HT1080 (cell line): ENCODE results near the gene ZC3H14. TPM values are rescaled to one million over a fixed set of nuclear protein-coding genes. Genes with fewer than 3 reads are reported as not detected.

ENCODE experiments used
- DNase-seq: peaks from one replicate; pipeline ENCODE4 v3.0.0-alpha.2; 2015; ENCODE audit warnings: low read depth
- total RNA-seq: library from RNA; depleted of rRNA; stranded (reverse); fragments of >200 nt; shearing (Covaris generic); gene quantifications from 2 replicates; pipeline ENCODE4 v1.2.3, GENCODE V29; 2014

ZC3H14 gene
- total RNA-seq, 1 experiment from 2014 or later = 78.4 TPM

DNA sequence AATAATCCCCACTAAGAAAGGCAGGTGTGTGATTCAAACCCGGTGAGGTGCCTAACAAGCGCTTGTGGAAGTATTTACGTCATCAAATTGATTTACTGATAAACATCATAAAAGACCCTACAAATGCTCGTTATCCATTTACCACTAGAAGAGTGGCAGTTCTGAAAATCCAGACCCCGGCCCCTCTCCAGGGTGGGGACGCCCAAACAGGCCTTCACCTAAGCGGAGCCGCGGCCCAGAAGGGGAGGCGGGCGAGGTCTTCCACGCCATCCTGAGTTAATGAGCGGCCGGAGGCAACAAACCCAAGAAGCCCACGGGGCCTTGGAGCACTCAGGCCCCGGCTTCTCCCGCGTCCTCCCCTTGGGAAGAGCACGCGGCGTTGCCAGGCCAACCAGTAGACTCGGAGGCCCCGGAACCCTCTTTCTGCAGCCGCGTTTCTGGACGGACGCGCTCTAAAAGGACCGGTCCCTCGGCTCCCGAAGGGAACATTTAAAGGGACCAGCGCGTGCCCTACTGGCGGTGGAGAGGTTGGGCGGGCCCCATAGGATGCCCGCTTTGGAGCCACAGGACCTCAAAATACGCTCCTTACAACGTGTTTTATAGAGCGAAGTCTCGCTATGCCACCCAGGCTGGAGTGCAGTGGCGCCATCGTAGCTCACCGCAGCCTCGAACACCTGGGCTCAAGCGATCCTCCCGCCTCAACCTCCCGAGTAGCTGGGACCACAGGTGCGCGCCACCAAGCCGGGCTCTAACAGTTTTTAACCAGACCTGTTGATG, 11.6 kb upstream of the ZC3H14 start:
- DNase-seq = peak; percentile 78

DNA sequence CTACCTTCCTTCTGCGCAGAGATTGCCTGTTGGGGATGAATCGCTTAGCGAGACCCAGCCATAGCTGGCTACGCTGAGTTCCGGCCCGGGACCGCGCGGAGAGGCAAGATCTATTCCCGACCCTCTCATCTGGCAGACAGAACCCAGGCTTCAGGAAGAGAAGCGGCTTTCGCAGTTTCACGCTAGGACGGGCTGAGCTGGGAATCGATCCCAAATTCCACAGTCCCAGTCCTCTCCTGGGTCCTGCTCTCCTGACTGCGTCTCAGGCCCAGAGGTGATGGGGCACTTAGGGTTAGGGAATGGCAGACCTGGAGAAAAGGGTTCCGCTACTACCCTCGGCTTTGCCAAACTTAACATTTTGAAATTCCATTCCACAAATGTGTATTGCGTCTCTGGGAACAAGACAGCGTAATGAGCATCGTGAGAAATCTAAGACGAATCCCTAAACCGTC, 10.8 kb upstream of the ZC3H14 start:
- no peak for DNase-seq

DNA sequence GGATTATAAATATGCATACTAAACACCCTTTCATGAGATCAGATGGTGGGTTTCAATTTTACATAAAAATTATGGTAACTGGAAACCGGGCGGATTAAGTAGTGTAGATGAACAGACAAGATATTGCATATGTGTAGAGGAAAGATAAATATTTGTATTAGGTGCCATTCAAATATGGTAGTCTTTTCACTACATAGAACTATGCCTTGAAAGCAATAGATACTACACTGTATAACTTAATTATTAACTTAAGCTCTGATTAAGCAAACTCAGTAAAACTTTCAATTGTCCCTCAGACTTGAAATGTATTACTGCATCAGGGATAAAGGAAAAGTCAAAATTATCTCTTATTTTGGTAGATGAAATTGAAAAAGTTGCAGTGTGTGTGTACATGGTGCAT, 10.0 kb upstream of the ZC3H14 start:
- no peak for DNase-seq

DNA sequence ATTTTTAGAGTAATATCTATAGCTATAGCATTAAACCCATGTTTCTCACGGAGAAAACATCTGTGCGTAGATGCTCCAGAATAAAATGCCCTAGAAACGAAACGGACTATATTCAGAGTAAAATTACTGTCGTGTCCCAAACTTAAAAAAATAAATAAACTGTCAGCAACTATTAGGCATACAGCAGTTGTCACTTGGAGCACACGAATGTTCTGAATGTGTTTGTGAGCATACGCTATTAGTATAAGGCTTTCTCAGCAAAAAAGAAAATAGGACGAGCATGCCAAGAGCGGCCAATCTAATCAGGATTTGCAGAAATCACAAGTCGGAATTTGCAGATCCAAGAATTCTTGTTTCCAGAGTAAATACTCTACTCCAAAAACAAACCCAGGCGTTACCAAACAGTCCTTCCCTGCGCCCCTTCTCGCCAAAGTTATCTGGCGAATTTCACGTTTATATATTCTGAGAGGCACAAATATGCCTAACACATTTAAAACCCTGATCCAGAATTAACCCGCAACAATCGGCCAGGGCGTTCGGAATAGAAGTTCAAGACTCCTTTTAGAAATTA, 8.9 kb upstream of the ZC3H14 start:
- DNase-seq = no peak

DNA sequence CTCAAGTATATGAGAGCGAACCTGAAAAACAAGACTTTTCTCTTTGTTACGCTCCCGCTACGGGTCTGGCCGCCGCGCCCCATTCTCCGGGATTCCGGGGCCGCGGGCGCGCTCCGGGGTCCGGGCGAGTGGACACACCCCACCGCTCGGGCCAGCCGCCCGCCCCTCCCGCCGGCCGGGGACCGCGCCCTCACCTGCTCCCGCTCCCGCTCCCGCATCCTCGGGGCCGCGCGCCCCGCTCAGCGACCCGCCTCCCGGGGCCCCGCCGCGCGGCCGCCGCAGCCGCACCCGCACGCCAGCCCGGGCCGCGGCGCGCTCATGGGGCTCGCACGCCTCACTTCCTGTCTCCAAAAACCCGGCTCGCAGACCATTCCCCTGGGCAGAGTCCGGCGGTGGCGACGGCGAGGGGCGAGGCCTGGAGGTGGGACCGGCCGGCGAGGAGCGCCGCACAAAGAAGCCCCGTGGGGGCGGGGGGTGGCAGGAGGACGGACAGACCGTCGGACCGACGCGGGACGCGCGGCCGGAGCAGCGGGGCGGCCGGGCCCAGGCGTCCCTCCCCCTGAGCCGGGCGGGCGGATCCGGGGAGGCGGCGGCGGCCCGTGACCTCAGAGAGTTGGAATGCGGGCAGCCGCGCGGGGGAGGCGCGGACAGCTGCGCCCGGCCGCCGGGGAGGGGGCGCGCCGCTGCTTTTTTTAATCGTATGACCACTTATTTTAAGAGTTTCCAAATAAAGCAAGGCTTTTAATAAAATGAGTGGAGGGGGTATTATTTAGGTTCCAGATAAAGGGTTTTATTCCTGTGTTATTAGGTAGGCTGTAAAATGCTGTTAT, 8.2 kb upstream of the ZC3H14 start, which contains the start of gene PTPN21:
PTPN21 (minus strand) TSS at position 551 of the 830 bp plus-strand sequence. CDS start 4,590 bp downstream, outside the sequence.
- DNase-seq = peak; percentile 71

DNA sequence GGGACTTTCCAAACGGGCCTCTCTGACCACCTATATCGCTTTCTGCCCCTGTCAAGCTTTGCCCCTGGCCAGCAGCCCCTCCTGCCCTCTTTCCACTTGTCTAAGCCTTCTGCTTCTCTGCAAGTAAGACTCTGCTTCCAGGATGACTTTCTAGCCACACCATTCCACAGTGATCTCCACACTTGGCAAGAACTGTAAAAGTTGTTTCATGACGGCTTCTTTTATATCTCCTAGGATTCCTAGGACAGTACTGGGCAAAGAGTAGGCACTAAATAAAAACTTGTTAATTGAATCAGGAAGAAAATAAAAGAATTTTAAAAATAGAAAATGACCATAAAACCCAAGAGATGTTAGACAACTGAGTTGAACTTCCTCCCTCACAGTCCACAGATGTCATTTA, 6.3 kb upstream of the ZC3H14 start:
- DNase-seq = no peak

DNA sequence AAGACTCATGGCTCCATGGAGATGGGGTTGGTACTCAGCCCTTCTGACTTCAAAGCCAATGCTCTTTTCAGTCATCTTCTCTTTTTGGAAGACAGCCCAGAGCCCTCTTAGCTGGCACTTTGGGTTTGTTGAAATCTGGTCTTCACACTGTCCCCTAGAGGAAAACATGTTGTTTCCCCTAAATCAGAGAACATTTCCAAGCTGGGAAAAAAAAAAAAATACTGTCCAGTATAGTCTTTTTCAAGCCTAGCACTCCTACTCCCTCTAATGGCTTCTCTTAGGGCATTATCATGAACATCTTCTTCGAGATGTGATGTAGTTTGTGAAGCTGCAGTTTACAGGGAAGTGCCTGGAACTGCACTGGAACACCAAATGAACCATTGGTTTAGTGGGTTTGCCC, 3.0 kb upstream of the ZC3H14 start:
- DNase-seq = peak; percentile 74

DNA sequence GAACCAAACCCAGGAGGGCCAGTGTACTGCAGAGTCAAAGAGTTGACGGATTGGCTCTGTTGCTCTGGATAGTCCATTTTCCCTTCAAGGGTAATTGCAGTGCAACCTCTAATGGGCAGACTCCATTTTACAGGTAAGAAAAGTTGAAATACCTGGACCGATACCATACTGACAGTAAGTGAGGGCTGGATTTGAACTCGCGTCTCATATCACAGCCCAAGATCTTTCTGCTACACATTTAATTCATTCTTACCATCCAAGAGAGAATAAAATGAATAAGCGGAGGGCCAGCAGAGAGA, 356 bp upstream of the ZC3H14 start:
- no peak for DNase-seq

DNA sequence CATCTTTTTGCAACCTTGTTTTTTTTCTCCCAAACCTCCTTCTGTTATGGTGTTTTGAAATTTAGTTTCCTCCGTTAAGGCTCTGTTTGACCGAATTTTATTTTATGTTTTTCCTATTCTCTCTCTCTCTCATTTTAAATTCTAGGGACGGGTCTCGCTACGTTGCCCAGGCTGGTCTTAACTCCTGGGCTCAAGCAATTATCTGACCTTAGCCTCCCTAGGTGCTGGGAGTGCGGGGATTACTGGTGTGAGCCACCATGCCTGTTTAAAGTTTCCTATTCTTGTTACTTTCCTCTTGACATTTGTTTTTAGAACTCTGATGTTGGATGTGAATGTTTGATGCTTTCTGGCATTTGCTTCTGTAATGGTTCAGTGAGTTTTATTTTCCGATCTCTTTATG, 1.0 kb downstream of the ZC3H14 start:
- DNase-seq = no peak

DNA sequence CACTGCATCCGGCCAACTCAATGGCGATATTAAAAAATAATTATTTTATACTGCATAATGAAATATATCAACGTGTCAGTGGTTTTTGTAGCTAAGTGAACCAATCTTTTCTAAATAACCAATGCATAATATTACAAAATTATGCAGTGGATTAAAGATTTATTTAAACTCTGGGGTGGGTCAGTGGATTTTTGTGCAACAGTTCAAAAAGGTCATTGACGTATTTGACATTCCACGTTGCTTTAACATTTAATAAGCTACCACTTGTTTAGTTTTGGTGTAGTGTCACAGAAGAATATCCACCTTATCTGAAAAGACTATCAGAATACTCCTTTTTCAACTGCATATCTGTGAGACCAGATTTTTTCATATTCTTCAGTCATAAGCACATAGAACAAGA, 2.6 kb downstream of the ZC3H14 start:
- DNase-seq = no peak

DNA sequence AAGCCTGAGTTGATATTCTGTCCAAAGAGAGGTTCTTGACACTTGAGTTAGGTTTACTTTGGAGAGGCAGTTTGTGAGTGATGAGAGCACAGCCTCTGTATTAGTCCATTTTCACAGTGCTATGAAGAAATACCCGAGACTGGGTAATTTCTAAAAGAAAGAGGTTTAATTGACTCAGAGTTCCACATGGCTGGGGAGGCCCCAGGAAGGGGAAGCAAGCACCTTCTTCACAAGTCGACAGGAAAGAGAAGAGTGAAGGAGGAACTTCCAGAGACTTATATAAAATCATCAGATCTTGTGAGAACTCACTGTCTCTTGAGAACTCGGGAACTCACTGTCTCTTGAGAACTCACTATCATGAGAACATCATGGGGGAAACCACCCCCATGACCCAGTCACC, 5.4 kb downstream of the ZC3H14 start:
- DNase-seq = no peak

DNA sequence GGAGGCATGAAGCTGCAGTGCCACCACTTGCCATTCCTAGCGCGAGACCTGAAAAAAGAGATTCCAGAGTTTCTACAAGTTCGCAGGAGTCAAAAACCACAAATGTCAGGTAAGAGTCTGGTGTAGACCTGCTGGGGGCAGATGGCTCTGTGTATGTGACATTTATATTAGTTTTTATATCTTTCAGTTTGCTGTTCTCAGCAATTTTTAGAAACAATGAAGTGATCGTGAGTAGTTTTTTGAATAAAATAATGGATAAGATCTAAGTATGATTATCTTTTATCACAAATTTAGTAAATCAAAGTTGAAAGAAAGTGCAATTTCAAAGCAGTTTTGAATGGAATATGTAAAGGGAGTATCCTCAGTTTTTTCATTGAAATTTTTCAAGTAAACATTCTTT, 9.3 kb downstream of the ZC3H14 start:
- DNase-seq = no peak

DNA sequence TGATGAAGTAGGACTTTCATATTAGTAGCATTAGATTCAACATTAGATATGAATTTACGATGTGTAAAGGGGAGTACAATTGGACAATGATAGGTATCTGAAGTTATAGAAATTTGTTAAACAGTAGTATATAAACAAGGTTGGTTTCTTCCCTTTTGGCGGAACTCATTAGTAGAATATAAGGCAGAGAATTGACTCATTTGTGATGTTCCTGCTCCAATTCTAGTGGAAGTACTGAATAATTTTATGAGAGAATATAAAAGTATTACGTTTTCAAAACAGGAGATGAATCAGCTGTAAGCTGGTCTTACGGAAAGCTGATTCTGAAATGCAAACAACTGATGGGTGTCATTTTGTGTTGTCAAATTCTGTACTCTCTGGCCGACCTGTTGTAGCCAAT, 13.4 kb downstream of the ZC3H14 start:
- DNase-seq = no peak

DNA sequence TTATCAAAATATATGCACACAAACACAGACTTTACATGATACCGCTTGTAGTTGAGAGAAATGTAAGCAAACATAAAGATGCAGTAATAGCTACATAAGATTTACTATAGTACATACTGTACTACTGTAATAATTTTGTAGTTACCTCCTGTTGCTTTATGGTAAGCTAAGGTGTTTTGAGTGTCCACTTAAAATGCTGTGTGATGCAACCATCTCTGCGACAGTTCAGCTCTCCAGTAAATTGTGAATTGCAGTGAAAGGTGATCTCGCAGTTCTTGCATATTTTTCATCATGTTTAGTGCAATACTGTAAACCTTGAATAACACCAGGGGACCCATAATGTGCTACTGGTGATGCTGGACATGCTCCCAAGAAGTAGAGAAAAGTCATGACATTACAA, 21.6 kb downstream of the ZC3H14 start:
- DNase-seq = no peak

DNA sequence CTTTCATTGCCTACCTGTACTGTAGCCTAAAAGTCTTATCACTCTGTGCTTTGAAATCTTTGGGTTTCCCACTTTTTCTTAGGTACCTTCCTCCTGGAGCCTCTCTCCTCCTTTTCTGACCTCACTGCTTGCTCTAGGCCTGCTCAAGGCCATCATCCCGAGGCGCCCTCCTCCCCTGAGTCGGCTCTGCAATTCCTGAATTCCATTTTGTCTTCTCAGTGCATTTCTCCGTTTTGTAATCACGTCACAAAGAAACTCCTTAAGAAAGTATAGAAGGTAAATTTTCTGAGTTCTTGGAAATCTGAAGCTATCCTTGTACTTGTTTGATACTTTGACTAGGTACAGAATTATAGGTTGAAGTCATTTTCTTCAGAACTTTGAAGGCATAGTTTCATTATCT, 25.2 kb downstream of the ZC3H14 start:
- no peak for DNase-seq

DNA sequence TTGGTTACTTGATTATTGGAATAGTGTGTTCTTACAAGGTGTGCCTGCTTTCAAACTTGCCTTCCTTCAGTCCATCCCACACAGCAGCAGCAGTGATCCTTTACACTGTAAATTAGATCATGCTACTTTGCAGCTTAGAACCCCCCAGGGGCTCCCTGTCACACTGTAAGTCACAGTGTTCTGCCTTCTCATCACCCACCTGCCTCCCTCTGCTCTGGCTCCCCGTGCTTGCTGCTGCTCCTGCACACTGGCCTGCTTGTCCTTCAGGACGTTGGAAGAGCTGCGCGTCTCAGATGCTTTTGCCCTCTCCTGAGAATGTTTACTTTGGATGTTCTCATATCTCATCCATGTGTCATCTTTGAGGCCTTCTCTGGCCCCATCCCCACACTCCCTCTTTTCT, 27.3 kb downstream of the ZC3H14 start:
- DNase-seq = no peak

DNA sequence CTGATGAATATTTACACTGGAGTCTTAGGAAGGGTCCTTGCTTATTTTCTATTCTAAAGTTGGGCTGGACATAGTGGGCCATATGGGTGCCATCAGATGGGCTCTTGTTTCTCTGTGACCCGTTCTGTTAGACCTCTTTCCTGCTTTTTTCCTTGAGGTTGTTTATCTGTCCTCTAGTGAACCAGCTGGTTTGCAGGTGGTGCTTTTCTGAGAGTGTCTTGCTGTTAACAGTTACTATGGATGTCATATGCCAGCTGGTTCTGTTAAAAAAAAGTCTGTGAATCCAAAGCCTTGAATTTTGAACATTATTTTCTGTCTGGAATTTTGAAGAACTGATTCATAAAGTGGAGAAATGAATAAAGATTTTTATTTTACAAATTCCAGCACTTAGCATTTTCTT, 29.2 kb downstream of the ZC3H14 start:
- DNase-seq = no peak

DNA sequence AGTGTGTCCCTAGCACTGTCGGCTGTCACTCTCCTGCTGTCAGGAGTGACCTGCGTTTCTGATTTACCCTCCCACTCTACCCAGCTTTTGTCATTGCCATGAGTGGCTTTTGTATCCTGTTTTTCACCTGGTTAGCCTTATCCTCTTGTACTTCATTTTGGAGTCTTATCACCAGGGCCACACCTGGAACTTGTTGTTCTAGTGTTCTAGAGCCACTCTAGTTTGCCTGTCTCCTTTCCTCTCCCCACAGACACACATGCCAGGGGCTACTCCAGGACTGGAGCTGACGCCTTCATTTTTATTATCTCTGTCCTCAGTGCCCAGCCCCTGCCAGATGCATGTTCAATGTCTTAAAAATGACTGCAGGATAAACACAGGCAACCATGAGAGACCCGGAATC, 34.2 kb downstream of the ZC3H14 start:
- no peak for DNase-seq

DNA sequence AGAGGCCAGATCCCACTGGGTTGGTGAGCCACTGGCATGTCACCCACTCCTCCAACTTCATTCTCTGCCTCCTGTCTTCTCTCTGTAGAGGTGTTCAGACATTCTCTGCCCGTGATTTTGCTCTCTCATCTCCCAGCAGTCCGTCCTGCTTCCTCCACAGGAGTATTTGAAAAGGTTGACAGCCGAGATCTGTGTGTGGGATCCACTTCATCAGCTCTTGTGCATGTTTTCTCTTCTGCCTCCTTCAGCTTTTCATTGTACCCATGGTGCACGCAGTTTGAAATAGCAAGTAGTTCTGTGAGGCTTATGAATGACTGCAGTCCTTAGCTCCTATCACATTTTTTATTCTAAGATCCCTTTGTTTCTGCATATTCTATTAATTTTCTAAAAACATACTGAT, 34.8 kb downstream of the ZC3H14 start:
- DNase-seq = no peak

DNA sequence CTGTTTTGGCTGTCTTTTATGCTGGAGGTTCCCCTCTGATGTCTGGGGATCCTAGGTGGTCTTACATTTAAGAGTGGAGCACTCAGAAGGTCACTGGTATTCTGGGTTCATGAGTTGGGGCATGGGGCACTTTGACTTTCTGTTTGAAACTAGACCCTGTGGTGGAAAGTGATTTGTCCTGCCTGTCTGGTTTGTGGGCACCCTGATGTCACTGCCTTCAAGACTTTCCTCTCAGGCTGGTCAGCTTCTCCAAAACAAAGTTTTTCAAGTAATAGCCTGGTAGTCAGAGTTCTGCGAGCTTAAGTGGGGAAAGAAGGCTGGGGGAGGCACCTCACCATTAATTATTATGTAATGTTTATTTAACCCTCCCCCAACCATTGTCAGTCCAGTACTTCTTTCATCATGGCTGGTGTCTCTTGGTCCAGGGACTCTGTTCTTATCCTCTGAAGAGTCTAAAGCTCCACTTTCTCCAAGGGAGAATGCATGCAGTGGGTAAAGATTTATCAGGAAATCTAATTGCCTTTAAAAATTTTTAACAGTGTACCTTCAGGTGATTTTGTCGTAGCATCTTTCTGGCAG, 35.3 kb downstream of the ZC3H14 start:
- DNase-seq = no peak

DNA sequence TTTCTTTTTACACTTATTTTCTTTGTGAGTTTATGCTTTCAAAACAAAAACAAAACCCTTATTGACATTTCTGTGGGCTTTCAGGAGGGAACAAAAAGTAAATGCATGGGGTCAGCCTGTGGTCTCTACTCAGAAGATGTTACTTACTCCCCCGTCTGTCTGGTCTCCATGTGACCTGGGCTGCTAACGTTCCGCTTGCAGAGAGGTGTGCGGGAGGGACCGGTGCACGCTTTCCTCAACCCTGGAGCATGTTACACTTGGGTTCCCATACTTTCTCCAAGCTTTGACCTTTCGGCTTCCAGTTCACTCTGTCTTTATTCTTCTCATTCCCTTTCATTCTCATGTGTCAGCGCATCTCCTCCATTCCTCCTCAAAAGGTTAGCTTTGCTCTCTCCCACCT, 36.5 kb downstream of the ZC3H14 start:
- DNase-seq = no peak

DNA sequence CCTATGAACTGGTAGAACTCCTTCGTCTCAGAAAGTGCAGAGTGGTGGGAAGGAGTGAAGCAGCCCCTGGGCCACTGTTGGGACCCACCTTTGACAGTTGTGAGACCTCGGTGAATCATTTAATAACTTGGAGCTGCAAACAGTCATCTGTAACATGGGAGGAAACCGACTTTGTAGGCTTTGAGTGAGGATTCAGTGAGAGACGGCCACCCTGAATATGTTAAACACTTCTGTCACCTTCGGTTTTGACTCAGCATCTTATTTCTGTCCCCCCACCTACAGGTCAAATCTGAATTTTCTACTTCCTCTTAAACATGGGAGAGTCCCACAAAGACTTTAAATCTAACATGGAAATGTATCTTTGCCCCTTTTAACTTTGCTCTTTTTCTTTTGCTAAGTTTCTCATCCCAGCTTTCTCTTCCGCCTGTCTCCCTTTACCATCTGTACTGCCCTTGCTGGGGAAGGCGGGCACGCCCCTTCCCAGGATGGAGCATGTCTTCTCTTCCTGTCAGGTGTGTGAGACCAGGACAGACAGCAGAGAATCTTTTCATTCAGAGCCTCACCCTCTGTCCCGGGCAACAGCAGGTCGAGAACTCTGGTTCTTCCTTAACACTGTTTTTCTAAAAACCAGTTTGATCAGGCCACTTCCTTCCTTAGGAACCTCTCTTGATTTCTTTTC, 37.1 kb downstream of the ZC3H14 start:
- DNase-seq = no peak
